HFF-Myc (cell line): ENCODE measurements around the gene ASB3.

Experiments
- DNase-seq: peaks from one replicate; pipeline ENCODE4 v3.0.0-alpha.2; 2011; ENCODE audit warnings: low read depth; ENCODE audit errors: extremely low read depth
- H3K4me3 ChIP-seq: replicated peaks from 2 replicates; pipeline ENCODE4 v1.5.1; 2011; ENCODE audit warnings: low read depth, mild to moderate bottlenecking, control low read depth, low read length
- TF ChIP-seq, protein P1 (sequence below): IDR thresholded peaks from 2 replicates; pipeline ENCODE4 v1.5.1; 2012; ENCODE audit warnings: mild to moderate bottlenecking, low read depth, low read length, control low read depth; ENCODE audit errors: missing control alignments

Gene ASB3

DNA sequence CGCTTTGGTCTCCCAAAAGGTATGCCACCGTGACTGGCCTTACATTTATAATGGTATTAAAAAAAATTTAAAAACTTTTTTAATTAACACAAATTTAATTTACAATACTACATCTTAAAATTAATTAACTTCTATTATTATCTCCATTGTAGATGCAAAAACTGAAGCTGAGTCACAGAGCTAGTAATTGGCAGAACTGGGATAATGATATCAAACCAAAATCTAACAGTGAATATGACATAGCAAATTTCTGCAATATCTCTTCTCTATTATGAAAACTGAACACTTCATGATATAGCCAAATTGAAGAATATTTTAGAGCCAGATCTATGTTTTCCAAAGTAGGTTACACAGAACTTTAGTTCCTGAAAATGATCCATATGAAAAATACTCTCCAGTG lies 85.5 kb downstream of the ASB3 start:
- TF ChIP-seq, protein P1, sequence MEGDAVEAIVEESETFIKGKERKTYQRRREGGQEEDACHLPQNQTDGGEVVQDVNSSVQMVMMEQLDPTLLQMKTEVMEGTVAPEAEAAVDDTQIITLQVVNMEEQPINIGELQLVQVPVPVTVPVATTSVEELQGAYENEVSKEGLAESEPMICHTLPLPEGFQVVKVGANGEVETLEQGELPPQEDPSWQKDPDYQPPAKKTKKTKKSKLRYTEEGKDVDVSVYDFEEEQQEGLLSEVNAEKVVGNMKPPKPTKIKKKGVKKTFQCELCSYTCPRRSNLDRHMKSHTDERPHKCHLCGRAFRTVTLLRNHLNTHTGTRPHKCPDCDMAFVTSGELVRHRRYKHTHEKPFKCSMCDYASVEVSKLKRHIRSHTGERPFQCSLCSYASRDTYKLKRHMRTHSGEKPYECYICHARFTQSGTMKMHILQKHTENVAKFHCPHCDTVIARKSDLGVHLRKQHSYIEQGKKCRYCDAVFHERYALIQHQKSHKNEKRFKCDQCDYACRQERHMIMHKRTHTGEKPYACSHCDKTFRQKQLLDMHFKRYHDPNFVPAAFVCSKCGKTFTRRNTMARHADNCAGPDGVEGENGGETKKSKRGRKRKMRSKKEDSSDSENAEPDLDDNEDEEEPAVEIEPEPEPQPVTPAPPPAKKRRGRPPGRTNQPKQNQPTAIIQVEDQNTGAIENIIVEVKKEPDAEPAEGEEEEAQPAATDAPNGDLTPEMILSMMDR, result no peak
- H3K4me3 ChIP-seq, result no peak overlapping the region
- no peak for DNase-seq

DNA sequence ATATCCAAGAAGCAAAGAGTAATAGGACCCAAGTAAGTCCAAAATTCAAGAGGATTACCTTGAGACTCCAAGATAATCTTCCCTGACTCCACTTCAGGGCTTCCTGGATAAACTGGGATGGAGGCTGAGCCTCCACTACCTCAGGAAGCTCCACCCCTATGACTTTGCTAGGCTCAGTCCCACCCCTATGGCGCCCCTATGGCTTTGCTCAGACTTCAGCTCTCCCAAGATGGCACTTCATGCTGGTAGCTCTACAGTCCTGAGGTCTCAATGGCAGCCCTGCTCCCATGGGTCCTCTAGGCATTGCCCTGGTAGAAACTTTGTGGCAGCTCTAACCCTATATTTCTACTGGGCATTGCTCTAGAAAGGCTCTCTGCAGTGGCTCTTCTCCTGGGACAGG lies 89.1 kb downstream of the ASB3 start:
- no peak for DNase-seq
- no peak overlapping the region for H3K4me3 ChIP-seq
- TF ChIP-seq, protein P1, result no peak

DNA sequence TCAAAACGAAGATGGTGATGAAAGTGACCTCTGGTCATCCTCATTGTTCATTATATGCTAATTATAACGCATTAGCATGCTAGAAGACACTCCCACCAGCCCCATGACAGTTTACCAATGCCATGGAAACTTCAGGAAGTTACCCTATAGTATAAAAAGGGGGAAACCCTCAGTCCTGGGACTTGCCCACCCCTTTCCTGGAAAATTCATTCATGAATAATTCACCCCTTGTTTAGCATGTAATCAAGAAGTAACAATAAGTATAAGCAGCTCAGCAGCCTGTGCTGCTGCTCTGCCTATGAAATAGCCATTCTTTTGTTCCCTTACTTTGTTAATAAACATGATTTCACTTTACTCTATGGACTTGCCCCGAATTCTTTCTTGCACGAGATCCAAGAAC lies 89.7 kb downstream of the ASB3 start:
- no peak overlapping the region for H3K4me3 ChIP-seq
- TF ChIP-seq, protein P1, result no peak
- DNase-seq, result no peak

DNA sequence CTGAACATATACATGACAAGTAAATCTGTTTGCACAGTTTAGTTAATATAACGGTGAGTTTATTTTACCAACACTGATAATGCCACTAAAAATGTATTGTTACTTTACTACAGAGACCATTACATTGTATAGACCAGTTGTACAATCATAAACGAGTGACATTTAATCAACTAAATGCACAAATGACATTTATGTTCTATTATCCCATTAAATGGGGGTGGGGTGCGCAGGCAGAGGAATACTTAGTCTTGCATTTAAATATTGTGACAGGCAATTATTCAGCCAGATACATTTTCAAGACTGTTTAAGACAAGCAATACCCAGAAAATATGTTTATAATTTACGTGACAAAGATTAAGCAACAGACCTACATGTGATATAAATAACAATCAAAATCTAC lies 91.2 kb downstream of the ASB3 start:
- H3K4me3 ChIP-seq, result no peak overlapping the region
- DNase-seq, result no peak
- TF ChIP-seq, protein P1, result no peak

DNA sequence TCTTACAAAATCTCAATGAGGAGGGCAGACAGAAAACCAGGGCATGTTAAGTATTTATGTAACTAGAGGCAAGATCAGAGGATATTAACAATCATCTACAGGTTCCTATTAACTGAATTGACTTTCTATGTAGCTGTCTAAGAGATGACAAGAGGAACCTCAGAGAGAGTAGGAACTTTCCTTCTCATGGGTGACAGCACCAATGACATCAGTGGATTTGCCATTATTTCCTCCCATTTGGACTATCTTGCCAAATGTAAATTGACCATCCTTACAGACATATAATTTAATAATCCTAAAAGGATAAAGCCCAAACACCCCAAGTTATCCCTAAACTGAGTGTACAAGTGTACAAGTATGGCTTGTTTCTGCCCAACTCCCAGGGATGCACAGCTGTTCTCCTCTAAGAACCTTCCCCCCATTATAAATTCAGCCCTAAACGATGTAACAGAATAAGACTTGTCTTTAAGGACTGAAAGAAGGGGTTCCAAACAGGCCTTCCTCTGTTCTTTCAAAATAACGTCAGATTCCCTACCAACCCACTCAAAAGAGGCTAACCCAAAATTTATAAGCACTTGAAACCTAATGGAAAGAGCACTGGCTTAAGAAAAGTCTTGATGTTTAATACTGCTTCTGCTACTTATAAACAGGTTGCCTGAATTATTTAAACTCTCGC lies 92.5 kb downstream of the ASB3 start:
- DNase-seq, result no peak
- TF ChIP-seq, protein P1, result no peak

DNA sequence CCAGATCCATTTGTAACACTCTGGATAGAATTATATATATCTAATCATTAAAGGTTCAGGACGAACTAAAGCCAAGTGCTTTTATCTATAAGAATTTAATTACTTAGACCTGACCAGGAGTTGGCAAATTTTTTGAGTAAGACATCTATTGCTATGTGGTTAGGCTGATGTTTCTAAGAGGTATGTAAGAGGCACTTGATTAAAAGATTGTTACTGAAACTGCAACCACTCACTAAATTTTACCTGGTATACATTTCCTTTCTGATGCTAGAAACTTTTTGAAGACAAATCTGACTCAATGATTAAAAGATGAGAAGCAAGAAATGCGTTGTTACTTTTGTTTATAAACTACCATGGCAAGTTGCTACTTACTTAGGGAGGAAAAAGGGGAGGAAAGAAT lies 95.9 kb downstream of the ASB3 start:
- TF ChIP-seq, protein P1, result no peak

More for the DNA sequence above, 92.5 kb downstream of the ASB3 start:
- no peak overlapping the region for H3K4me3 ChIP-seq

More for the DNA sequence above, 95.9 kb downstream of the ASB3 start:
- no peak overlapping the region for H3K4me3 ChIP-seq
- no peak for DNase-seq
